HG03060 (cell line): ENCODE results near the gene MCM5.
"Not testable (repeated sequence)": the region's sequence is repeated elsewhere in the genome, so short reads cannot be mapped to it uniquely, and the experiment has no call there.

Experiments used
- ATAC-seq: cut with Tn5 transposase; IDR thresholded peaks from one replicate; pipeline ENCODE4 v1.9.1; 2021; ENCODE audit warnings: low read depth, moderate number of reproducible peaks; ENCODE audit not compliant: unreplicated experiment

MCM5 gene

GRCh38 chr22:35378621-35379020 lies 21.3 kb upstream of the MCM5 start:
- ATAC-seq, result no peak

- ATAC-seq, result no peak
Observed at GRCh38 chr22:35379146-35379993, 20.6 kb upstream of the MCM5 start.

- ATAC-seq, result no peak
Observed at GRCh38 chr22:35380013-35380412, 19.9 kb upstream of the MCM5 start.

GRCh38 chr22:35380537-35381423 lies 19.2 kb upstream of the MCM5 start, which contains the start of gene HMOX1:
HMOX1 (plus strand) TSS chr22:35381096; CDS start chr22:35381174, 78 bp downstream.
- ATAC-seq, result no peak

- no peak for ATAC-seq
Observed at GRCh38 chr22:35381424-35382009, 18.4 kb upstream of the MCM5 start.

GRCh38 chr22:35383679-35384071 lies 16.3 kb upstream of the MCM5 start:
- ATAC-seq, result no peak

- ATAC-seq, result no peak
Observed at GRCh38 chr22:35384527-35384926, 15.4 kb upstream of the MCM5 start.

- ATAC-seq, result no peak
Observed at GRCh38 chr22:35384975-35385588, 14.9 kb upstream of the MCM5 start.

- ATAC-seq, result no peak
Observed at GRCh38 chr22:35386670-35387288, 13.2 kb upstream of the MCM5 start.

- no peak for ATAC-seq
Observed at GRCh38 chr22:35390933-35391332, 9.0 kb upstream of the MCM5 start.

GRCh38 chr22:35392357-35392756 lies 7.6 kb upstream of the MCM5 start:
- ATAC-seq, result no peak

GRCh38 chr22:35393116-35394010 lies 6.6 kb upstream of the MCM5 start:
- no peak for ATAC-seq

GRCh38 chr22:35394011-35394312 lies 6.0 kb upstream of the MCM5 start:
- ATAC-seq, result no peak

- ATAC-seq, result no peak
Observed at GRCh38 chr22:35394810-35395563, 5.0 kb upstream of the MCM5 start.

- not testable (repeated sequence) for ATAC-seq
Observed at GRCh38 chr22:35396622-35397021, 3.3 kb upstream of the MCM5 start.

GRCh38 chr22:35397095-35397904 lies 2.6 kb upstream of the MCM5 start:
- no peak for ATAC-seq

- no peak for ATAC-seq
Observed at GRCh38 chr22:35398591-35398973, 1.4 kb upstream of the MCM5 start.

GRCh38 chr22:35399114-35399677 lies 744 bp upstream of the MCM5 start:
- no peak for ATAC-seq
